GM12875 (cell line): ENCODE results near the gene PARD3.

Experiments
- H3K4me3 ChIP-seq: one replicate; pipeline ENCODE4 v1.5.1; 2011; ENCODE audit warnings: low read depth, low read length, control low read depth
- TF ChIP-seq, protein P1 (sequence below): IDR thresholded peaks from 2 replicates; pipeline ENCODE4 v1.5.1; 2011; ENCODE audit warnings: low read depth, mild to moderate bottlenecking, control low read depth, inconsistent platforms, low read length, moderate library complexity, borderline replicate concordance; ENCODE audit not compliant: insufficient read depth

The PARD3 gene

DNA sequence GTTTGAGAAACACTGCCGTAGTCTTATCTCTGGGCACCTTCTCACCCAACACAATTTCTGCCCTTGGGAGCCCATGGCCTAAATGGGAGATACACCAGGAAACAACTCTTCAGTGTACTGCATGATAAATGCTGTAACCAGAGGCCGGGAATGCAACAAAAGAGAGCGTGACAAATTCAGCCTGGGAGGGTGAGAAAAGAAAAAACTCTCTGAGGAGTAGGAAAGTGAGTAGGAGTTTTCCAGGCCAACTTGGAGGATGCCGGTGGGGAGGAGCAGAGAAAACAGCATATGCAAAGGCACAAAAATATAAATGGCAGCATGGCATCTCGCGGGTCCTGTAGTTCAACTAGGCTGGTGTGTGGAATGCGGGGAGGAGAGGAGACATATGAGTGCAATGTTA is 624.5 kb downstream of the PARD3 start:
- H3K4me3 ChIP-seq = no peak overlapping the region
- TF ChIP-seq, protein P1, sequence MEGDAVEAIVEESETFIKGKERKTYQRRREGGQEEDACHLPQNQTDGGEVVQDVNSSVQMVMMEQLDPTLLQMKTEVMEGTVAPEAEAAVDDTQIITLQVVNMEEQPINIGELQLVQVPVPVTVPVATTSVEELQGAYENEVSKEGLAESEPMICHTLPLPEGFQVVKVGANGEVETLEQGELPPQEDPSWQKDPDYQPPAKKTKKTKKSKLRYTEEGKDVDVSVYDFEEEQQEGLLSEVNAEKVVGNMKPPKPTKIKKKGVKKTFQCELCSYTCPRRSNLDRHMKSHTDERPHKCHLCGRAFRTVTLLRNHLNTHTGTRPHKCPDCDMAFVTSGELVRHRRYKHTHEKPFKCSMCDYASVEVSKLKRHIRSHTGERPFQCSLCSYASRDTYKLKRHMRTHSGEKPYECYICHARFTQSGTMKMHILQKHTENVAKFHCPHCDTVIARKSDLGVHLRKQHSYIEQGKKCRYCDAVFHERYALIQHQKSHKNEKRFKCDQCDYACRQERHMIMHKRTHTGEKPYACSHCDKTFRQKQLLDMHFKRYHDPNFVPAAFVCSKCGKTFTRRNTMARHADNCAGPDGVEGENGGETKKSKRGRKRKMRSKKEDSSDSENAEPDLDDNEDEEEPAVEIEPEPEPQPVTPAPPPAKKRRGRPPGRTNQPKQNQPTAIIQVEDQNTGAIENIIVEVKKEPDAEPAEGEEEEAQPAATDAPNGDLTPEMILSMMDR = no peak

DNA sequence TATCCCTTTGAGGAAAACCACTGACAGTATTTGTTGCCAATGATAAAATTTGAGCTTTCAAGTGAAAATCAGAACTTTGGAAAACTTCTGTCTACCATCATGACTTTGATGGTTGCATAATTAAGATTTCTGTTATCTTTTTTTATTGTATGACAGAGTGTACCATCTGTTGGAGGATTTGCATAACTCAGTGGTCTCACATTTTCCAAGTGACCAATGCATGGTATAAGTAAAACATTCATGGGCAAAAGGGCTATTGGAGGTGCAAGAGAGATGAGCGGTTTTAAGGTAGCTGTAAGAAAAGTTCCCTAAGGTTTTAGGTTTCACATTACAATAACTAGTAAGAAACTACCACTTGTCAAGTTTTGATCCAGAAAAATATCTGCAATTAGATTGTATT is 625.3 kb downstream of the PARD3 start:
- H3K4me3 ChIP-seq = no peak overlapping the region
- TF ChIP-seq, protein P1 = no peak

DNA sequence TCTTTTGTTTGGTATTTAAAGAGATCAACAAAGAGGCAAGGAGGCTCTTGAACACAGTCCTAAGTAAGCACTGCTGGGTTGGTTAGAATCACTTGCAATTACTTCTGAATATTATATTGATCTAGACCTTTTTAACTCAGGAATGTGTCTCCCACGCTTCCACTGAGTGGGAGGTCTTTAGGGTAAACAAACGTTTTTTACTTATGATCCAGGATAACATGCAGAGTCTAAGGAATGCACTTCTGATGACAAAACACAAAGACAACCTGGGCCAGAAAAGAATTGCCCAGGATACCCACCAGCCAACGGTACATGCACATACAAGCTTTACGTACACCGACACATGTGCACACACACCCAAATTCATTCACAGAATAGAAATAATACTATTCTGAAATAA is 626.9 kb downstream of the PARD3 start:
- TF ChIP-seq, protein P1 = no peak
- H3K4me3 ChIP-seq = no peak overlapping the region

DNA sequence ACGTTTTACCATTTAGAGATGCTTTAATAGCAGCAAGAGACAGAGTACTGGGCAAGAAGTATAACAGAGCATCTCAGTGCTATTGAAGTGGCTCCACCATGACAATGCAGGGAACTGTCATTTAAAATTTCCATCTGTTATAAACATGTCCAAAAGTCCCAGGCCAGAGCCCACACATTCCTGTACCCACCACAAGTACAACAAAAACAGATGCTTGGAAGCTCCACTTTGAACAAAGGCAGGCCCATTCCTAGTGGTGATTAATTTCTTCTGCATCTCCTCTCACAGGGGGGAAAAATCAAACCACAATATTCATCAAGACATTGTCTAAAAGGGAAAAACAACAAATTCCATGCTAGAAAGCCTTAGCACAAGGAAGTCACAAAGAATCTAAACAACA is 627.9 kb downstream of the PARD3 start:
- TF ChIP-seq, protein P1 = no peak
- no peak overlapping the region for H3K4me3 ChIP-seq

DNA sequence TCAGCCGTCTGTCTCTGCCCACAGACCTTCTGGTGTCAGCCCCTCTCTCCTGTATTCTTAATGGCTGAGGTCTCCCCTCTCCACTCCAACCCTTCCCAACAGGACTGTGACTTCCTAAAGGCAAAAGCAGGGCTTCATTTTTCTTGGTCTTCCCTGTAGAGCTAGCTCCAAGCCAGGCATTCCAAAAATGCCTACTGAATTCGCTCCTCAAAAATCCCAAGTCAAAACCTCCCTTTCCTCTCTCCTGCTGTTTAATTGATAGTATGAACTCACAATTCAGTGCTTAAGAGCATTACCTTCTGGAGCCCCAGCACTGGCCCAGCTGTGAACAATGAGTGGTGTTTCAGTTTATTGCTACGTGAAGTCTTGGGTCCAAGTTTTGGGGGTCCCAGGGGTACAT is 628.4 kb downstream of the PARD3 start:
- H3K4me3 ChIP-seq = no peak overlapping the region
- TF ChIP-seq, protein P1 = no peak

DNA sequence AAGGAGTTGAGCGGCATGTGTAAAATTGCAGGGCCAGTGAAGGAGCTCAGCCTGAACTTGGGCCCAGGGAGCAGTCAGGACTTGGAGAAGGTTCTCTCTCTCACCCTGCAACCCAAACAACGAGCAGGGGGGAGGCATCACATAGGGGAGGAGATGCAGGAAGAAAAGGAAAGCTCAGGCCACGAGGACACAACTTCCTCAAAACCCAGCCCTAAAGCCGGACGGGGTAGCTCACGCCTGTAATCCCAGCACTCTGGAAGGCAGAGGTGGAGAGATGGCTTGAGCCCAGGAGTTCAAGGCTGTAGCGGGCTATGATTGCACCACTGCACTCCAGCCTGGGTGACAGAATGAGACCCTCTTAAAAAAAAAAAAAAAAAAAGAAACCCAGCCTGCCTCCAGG is 629.1 kb downstream of the PARD3 start:
- no peak overlapping the region for H3K4me3 ChIP-seq
- TF ChIP-seq, protein P1 = no peak

DNA sequence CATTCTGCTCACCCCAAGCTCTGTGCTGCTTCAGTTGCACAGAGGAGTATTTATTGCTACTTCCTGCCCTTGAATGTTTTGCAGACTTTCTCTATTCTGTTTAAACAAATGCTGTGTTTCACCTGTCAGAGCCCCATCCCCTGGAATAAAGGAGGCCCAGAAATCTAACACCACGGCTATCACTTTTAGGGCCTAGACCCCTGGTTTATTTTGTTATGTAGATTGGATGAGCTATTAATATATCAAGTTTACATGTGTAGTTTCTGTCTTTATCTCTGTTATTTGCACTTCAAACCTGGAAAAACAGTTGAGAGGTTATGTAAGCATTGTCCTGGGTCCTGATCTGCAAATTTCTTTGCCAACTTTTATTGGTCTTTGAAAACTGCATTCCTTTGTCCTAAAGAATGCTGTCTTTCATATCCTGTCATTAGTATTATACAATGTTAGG is 630.1 kb downstream of the PARD3 start:
- TF ChIP-seq, protein P1 = no peak
- H3K4me3 ChIP-seq = no peak overlapping the region
